COLO668 (cell line): ENCODE results near the gene TSPAN16.
"Not testable (repeated sequence)": the region's sequence is repeated elsewhere in the genome, so short reads cannot be mapped to it uniquely, and the experiment has no call there.

Experiments used
- DNase-seq: peaks from one replicate; lab custom pipeline; 2025; ENCODE audit not compliant: unreplicated experiment; lab: John Stamatoyannopoulos, UW

The TSPAN16 gene

DNA sequence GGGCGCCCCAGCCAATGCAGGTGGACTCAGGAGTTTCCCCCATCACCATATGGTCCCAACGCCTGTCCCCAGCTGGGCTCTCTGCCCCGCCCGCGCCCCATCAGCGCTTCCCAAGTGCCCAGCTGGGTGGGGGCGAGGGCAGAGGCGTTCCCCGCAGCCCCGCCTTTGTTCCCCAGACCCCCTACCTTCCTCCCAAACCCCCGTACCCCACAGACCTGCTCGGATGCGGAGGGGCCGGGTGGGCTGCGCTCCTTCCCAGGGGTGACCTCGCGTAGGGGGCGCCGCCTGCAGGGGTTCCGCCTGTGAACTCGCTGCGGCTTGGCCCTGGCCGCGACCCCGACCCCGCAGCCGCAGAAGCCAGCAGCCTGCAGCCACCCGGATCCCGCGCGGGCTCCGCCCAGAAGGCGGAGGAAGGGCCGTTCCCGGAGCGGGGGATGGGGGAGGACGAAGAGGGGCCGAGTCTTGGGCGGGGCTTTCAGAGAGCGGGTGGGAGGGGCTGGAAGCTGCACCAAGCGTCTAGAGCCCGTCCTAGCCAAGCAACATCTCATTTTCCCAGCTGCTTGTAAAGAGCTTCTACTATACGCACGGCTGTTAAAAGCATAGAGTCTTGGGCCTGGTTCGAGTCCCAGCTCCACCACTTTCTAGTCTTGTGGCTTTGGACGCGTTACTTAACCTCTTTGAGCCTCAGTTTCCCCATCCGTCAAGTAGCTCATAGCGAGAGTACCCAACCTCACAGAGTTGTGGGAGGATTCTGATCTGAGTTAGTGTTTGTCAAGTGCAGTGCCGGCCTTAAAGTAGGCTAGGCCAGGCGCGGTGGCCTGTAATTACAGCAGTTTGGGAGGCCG is 43.5 kb downstream of the TSPAN16 start, which contains the start of gene RAB3D:
TSS of gene RAB3D (minus strand) at position 404 of the 845 bp plus-strand sequence. CDS start 2,258 bp downstream, outside the sequence.
- peak; percentile 95 for DNase-seq

DNA sequence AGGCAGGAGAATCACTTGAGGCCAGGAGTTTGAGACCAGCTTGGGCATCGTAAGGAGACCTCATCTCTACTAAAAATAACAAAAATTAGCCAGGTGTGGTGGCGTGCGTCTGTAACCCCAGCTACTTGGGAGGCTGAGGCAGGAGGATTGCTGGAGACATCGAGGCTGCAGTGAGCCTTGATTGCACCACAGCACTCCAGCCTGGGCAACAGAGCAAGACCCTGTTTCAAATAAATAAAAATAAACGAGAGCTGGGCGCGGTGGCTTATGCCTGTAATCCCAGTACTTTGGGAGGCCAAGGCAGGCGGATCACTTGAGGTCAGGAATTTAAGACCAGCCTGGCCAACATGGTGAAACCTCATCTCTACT is 44.1 kb downstream of the TSPAN16 start:
- not testable (repeated sequence) for DNase-seq

DNA sequence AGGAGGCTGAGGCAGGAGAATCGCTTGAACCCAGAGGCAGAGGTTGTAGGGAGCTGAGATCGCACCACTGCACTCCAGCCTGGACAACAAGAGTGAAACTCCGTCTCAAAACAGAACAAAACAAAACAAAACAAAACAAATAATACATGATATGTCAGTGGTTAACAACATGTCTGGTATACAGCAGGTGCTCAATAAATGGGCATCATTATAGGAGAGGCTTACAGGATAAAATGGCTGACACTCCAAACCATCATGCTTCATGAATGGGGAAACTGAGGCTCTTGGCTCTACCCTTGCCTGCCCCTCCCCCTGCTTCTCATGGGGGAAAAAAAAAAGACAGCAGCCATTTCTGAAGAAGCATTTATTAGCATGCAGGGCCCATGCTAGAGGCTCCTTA is 46.5 kb downstream of the TSPAN16 start:
- no peak for DNase-seq

DNA sequence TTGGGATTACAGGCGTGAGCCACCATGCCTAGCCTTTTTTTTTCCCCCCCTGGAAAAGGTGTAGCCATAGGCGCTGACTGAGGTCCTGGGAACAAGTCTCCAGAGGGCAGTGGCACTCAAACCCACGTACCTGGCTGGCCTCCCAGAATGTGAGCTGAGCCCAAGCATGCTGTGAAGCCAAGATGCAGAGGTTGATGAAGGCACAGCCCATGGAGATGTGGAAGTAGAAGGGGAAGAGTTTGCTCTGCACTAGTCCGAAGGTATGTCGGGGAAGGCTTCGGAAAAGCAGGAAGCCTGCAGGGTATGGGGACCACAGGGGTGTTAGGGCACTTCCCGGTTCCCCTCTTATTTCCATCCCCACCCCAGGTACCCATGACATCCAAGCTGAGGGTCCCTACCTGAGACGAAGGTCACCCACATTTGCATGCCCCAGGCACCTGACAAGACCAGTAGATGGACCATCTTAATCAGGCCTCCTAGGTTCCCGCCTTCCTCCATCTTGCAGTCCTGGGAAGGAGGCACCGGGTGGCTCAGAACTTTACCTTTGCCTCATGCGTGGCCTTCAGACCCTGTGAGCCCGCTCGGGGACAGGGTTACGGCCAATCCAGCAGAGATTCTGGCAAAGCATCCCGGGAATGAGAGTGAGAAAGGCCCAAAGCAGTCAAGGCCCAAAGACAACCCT is 49.3 kb downstream of the TSPAN16 start:
- peak; percentile 41 for DNase-seq

DNA sequence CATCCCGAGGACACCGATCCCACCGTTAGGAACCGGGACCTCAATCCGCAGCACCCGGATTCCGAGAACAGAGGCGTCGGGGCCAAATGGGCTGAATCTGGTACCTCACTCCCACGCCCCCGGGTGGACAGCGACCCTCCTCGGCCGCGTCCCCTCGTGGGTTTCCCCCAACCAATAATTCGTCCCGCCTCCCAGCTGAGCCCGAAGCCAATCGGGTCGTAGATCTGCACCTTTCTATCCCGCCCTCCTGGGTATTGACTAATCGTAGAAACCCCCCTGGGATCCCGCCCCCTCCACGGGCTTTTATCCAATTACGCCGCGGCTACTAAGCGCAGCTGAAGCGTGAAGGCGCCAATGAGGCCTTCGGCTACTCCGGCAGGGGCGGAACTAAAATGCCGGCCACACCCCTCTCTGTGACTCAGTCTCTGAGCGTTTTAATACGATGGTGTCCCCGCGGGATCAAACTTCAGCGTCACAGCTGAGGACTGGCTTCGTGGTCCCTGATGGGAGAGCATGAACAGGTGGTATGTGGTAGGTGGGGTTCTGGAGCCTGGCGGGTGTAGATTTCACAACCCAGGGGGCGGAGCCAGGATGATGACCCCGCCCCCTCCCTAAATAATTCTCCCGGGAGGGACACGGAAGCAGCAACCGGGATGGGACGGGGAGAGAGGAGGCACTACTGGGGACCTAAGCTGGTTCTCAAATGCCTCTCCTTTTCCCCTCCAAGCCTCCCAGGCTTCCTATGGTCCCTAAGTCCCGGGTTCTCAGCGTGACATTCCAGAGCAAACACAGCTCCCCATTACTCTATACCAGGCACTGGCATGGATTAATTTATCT is 50.4 kb downstream of the TSPAN16 start, which contains the start of the genes CCDC159 and TMEM205:
TSS of gene CCDC159 (plus strand) at position 416 of the 837 bp plus-strand sequence. CDS start at position 504, 88 bp downstream.
TSS of gene TMEM205 (minus strand) at position 165 of the 837 bp plus-strand sequence. CDS start 649 bp downstream, outside the sequence.
- DNase-seq: peak; percentile 98

DNA sequence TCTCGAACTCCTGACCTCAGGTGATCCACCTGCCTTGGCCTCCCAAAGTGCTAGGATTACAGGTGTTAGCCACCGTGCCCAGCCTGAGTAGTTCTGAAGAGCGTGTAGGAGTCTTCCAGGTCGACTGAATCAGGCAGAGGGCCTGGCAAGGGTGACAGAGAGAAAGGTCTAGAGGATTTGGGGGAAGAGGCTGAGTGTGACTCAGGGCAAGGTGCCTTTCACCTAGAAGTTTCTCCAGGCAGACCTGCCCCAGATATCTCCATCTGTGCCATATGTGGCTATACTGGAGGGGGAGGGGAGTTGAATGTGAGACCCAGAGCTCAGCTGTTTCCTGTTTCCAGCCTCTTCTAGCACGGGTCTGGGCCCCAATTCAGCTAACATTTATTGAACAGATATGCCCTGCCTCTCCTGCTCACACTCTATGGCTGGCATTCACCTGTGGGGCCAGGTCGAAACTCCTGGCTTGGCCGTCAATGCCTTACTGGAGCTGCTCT is 51.6 kb downstream of the TSPAN16 start:
- DNase-seq: no peak

DNA sequence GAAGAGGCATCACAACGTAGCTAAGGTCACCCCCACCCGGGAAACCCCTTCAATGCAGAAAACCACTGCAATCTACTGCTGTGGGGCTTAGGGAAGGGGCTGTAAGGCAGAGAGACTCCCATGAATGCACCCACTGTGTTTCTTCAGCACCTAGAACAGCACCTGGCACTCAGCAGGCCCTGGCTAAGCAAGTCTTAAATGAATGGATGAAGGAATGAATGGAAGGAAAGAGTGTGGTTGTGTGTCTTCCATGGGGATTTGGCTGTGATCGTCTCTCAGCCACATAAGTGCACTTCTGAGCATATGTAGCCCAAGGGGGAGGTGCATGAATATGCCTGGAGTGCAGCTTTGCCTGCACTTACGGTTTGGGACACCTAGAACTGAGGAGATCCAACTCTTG is 53.2 kb downstream of the TSPAN16 start:
- DNase-seq: no peak

DNA sequence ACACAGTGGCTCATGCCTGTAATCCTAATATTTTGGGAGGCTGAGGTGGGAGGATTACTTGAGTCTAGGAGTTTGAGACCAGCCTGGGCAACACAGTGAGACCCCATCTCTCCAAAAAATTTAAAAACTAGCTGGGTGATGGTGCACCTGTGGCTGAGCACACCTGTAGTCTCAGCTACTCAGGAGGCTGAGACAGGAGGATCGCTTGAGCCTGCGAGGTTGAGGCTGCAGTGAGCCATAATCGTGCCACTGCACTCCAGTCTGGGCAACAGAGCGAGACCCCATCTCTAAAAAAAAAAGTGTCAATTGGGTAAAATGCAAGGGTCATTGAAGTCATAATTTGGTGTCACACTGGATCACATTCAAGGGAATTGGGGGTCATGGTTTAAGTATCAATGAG is 58.1 kb downstream of the TSPAN16 start:
- not testable (repeated sequence) for DNase-seq

DNA sequence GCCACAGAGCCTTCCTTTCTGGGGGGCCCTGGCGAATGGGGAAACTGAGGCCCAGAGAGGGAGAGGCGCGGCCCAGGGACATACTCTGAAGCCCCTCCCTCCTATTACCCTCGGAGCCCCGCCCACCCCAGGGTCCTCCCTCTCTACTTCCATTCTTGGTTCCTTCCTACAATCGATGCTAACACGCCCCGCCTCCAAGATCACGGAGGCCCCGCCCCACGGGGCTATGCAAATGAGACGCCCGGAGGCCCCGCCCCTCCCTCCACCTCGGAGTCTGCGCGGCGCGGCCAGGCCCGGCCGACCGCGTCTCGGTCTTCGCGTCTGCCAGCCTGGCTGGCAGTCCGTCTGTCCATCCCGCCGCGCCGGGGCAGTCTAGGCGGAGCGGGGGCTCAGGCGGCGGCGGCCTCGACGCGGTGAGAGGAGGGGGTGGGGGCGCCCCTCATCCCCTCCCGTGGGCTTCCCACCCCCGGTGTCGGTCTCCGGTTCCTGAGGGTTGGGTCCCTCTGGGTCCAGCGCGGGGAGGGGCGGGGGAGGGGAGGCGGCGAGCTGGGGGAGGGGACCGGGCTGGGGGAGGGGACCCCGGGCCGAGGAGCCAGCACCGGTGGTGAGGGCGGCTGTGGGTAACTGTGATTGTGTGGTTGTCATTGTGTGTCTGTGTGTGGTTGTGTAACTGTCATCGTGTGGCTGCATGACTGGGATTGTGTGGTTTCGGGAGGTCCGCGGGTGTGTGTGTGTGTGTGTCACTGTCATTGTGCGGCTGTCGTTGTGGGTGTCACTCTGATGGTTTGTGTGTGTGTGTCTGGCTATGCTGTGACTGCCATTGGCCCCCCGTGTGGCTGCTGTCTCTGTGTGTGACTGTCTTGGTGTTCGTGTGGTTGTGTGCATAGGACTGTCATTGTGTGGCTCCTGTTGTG is 59.5 kb downstream of the TSPAN16 start, which contains the start of gene PLPPR2:
TSS of gene PLPPR2 (plus strand) at position 273 of the 914 bp plus-strand sequence. CDS start 2,242 bp downstream, outside the sequence.
- DNase-seq: peak; percentile 97

DNA sequence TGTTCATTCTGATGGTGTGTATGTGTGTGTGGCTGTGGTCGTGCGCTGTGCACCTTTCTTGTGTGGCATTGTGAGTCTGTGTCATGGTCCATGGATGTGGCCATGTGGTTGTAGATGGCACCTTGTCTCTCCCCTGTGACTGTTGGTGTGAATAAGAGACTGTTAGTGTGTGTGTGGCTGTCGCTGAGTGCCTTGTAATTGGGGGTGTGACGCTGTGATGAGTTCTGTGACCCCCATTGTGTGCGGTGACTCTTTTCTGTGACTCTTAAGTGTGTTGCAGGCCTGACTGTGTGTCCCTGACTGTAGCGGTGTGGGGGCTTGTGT is 60.1 kb downstream of the TSPAN16 start:
- DNase-seq: no peak

DNA sequence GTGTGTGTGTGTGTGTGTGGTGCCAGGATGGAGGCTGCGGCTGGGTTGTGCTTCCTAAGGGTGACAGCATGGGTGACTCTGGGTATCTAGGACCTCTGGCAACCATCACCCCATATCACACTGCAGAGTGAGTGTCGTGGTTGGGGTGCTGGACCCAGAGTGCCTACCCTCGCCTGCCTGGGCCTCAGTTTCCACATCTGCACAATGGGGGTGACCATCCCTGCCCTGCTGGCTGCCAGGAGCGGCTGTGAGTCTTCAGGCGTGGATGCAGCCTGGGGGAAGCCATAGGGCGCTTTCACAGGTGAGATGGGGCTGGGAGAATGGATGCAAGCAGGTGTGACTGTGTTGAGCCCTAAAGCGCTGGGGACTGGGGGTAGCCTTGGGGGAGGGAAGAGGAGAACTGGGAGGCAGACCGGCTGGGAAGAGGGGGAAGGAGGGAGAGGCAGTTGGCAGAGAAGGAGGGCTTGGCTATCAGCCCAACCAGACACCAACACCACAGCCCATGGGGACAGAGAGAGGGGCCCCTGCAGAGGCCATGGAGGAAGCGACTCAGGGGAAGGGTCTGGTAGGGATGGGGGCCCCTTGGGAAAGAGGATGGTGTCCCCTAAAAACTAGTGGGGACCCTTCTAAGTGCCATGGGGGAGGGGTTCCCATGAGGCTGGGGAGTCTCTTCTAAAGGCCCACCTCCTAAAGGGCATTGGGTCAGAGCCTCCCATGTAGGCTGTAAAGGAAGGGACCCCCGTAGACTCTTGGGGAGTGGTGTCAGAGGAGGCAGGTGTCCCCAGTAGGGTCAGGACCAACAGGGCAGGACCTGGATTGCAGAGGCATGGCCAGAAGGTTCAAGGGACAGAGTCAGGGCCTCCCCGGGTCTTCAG is 61.0 kb downstream of the TSPAN16 start:
- peak; percentile 32 for DNase-seq

DNA sequence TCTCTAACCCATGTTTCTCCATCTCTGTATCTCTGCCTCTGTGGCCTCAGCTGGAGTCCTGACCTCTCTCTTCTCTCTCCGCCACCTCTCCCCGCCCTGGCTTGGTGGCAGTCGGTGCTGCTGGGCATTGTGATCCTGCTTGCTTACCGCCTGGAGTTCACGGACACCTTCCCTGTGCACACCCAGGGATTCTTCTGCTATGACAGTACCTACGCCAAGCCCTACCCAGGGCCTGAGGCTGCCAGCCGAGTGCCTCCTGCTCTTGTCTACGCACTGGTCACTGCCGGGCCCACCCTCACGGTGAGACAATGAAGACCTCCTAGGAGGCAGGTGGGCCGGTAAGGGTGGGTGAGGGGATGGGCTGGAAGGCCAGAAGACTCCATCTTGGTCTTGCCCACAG is 63.5 kb downstream of the TSPAN16 start:
- no peak for DNase-seq

DNA sequence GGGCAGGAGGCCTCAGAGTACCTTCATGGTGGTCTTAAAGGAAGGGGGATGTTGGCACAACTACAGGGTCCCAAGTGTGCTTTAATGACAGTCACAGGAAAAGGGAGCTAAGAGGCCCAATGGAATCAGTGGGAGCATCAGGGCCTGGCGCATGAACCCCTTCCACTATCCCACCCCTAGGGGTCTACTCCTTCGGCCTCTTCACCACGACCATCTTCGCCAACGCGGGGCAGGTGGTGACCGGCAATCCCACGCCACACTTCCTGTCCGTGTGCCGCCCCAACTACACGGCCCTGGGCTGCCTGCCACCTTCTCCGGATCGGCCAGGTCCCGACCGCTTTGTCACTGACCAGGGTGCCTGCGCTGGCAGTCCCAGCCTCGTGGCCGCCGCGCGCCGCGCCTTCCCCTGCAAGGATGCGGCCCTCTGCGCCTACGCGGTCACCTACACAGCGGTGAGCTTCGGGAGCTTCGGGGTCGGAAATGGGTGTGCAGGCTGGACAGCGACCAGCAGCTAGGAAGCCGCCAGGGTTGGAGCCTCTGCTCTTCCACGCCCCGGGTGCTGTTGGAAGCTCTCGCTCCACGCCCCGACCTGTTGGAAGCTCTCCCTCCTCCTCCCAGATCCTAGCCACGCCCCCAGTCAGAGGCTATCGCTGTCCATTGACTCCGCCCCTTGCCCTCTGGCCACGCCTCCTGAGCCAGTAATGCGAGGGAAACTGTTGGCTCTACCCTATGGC is 65.2 kb downstream of the TSPAN16 start:
- DNase-seq: peak; percentile 53

DNA sequence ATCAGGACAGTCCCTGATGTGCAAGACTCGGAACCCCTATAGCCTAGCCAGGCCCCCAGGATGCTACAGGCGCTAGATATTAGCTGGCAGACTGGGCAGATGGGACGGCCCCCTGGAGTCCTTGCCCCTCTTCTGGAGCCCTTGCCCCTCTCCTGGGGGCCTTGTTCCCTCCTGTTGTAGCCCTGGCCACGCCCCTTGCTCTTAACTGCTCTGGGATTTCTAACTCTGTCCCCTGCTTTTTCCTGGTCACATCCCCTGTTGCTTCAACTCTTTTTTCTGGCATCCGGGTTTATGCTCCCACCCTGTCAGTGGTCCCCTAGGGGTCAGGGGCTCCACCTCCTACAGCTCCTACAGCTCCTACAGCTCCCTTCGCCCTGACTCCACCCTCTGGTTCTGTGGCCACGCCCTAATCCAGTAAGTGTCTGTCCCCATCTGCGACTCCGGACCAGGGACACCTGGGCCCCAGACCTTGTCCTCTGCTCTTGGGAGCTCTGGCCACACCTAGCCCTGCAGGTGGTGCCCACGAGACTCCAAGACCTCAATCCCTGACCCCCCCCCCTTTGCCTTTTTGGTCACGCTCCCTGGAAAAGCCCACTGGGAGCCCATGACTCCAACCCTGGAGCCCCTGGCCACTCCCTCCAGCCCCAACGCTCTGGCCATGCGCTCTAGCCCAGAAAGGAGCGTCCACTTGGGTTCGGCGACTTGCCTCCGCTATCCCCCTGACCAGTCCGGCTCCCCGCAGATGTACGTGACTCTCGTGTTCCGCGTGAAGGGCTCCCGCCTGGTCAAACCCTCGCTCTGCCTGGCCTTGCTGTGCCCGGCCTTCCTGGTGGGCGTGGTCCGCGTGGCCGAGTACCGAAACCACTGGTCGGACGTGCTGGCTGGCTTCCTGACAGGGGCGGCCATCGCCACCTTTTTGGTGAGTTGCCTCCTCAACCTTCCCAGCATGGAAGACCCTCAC is 66.1 kb downstream of the TSPAN16 start:
- DNase-seq: no peak

DNA sequence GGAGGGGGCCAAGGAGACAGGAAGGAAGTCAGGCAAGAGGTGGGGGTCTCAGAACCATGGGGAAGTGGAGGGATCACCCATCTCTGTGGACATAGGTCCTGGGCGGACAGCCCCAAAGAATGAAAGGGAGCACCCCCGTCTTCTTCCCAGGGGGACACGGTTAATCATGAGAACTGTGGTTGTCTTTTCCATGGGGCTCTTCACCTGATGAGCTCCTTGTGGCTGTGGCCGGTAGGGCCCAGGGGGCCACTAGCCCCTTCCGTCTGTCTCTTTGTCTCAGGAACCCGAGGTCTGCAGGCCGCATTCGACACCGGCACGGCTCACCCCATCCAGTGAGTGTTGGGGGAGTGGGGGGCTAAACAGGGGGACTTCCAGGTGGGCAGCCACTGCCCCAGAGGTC is 67.9 kb downstream of the TSPAN16 start:
- DNase-seq: no peak

DNA sequence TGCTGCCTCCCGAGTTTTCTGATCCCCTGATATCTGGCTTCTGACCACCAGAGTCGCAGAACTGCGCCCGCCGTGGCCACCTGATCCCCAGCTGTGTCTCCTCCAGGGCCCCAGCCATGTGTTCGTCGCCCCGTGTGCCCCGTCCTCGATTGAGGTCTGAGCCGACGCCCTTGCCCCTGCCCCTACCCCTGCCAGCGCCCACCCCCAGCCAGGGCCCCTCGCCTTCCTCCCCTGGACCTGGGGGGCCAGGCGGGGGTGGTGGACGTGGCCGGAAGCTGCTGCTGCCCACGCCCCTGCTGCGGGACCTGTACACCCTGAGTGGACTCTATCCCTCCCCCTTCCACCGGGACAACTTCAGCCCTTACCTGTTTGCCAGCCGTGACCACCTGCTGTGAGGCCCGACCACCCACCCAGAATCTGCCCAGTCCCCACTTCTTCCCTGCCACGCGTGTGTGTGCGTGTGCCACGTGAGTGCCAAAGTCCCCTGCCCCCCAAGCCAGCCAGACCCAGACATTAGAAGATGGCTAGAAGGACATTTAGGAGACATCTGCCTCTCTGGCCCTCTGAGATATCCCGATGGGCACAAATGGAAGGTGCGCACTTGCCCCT is 68.4 kb downstream of the TSPAN16 start:
- DNase-seq: no peak

DNA sequence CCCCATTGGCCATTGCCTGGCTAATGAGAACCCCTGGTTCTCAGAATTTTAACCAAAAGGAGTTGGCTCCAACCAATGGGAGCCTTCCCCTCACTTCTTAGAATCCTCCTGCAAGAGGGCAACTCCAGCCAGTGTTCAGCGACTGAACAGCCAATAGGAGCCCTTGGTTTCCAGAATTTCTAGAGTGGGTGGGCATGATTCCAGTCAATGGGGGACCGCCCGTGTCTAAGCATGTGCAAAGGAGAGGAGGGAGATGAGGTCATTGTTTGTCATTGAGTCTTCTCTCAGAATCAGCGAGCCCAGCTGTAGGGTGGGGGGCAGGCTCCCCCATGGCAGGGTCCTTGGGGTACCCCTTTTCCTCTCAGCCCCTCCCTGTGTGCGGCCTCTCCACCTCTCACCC is 69.0 kb downstream of the TSPAN16 start:
- no peak for DNase-seq
